Liver (tissue), 9 donors: ENCODE measurements around the gene NUPR1. TPM values are rescaled to one million over a fixed set of nuclear protein-coding genes. Genes with fewer than 3 reads are reported as not detected.

Source experiments
- DNase-seq: peaks from one replicate; pipeline ENCODE4 v3.0.0-alpha.2; 2017; ENCODE audit warnings: low spot score
- H3K27ac ChIP-seq, 2 donors: one replicate each; pipeline ENCODE4 v1.7.0; 2013; ENCODE audit warnings: inconsistent platforms in 2 of 2, low read length in 2 of 2, control low read depth in 1 of 2, low read depth in 1 of 2, mild to moderate bottlenecking in 1 of 2
- H3K27me3 ChIP-seq, 4 donors: one replicate each; pipeline versions ENCODE4 v1.6.1 to v1.7.0; 2013; ENCODE audit warnings: low read length in 3 of 4, inconsistent platforms in 1 of 4, mild to moderate bottlenecking in 1 of 4, moderate library complexity in 1 of 4; ENCODE audit not compliant: control insufficient read depth in 4 of 4, insufficient read depth in 4 of 4
- H3K36me3 ChIP-seq, 4 donors: one replicate each; pipeline versions ENCODE4 v1.6.1 to v1.7.0; 2013; ENCODE audit warnings: low read length in 3 of 4, mild to moderate bottlenecking in 3 of 4, low read depth in 1 of 4, moderate library complexity in 1 of 4; ENCODE audit not compliant: control insufficient read depth in 4 of 4, insufficient read depth in 3 of 4
- H3K4me1 ChIP-seq, 4 donors: one replicate each; pipeline versions ENCODE4 v1.6.1 to v1.7.0; 2013; ENCODE audit warnings: low read length in 3 of 4, mild to moderate bottlenecking in 3 of 4, moderate library complexity in 1 of 4; ENCODE audit not compliant: control insufficient read depth in 4 of 4, insufficient read depth in 4 of 4
- H3K4me3 ChIP-seq, 3 donors: one replicate each; pipeline versions ENCODE4 v1.6.1 to v1.7.0; 2013; ENCODE audit warnings: low read length in 3 of 3, control low read depth in 1 of 3, low read depth in 1 of 3, mild to moderate bottlenecking in 1 of 3
- H3K9ac ChIP-seq, 2 donors: one replicate each; pipeline ENCODE4 v1.7.0; 2013; ENCODE audit warnings: low read length in 2 of 2, mild to moderate bottlenecking in 2 of 2, moderate library complexity in 2 of 2, control low read depth in 1 of 2, low read depth in 1 of 2
- H3K9me3 ChIP-seq, 4 donors: one replicate each; pipeline versions ENCODE4 v1.6.1 to v1.7.0; 2013; ENCODE audit warnings: low read length in 3 of 4; ENCODE audit not compliant: control insufficient read depth in 4 of 4
- EGR1 ChIP-seq, 2 donors: IDR thresholded peaks; 2 replicates each; pipeline ENCODE4 v1.6.1; 2016 to 2018; ENCODE audit warnings: antibody characterized with exemption in 2 of 2, low read depth in 2 of 2
- FOXA1 ChIP-seq: IDR thresholded peaks from 2 replicates; pipeline ENCODE4 v1.6.1; 2016; ENCODE audit warnings: antibody characterized with exemption
- FOXA2 ChIP-seq: IDR thresholded peaks from 2 replicates; pipeline ENCODE4 v1.6.1; 2016; ENCODE audit warnings: antibody characterized with exemption
- GABPA ChIP-seq, 2 donors: IDR thresholded peaks in 1 of 2; conservative IDR thresholded peaks in 1 of 2; 2 replicates each; pipeline ENCODE4 v1.6.1; 2016; ENCODE audit warnings: antibody characterized with exemption in 2 of 2, mild to moderate bottlenecking in 1 of 2, moderate library complexity in 1 of 2
- HNF4A ChIP-seq, 2 donors: conservative IDR thresholded peaks; 2 replicates each; pipeline ENCODE4 v1.6.1; 2016; ENCODE audit warnings: antibody characterized with exemption in 2 of 2, mild to moderate bottlenecking in 2 of 2
- HNF4G ChIP-seq: IDR thresholded peaks from 2 replicates; pipeline ENCODE4 v1.6.1; 2016; ENCODE audit warnings: antibody characterized with exemption
- JUND ChIP-seq, 2 donors: IDR thresholded peaks; 2 replicates each; pipeline ENCODE4 v1.6.1; 2016; ENCODE audit warnings: antibody characterized with exemption in 2 of 2
- NR2F2 ChIP-seq: IDR thresholded peaks from 2 replicates; pipeline ENCODE4 v1.6.1; 2016; ENCODE audit warnings: antibody characterized with exemption
- RAD21 ChIP-seq, 2 donors: IDR thresholded peaks; 2 replicates each; pipeline ENCODE4 v1.6.1; 2016; ENCODE audit warnings: antibody characterized with exemption in 2 of 2, mild to moderate bottlenecking in 2 of 2
- RXRA ChIP-seq, 2 donors: IDR thresholded peaks; 2 replicates each; pipeline ENCODE4 v1.6.1; 2017 to 2018; ENCODE audit warnings: antibody characterized with exemption in 2 of 2, mild to moderate bottlenecking in 1 of 2
- SP1 ChIP-seq: IDR thresholded peaks from 2 replicates; pipeline ENCODE4 v1.6.1; 2018; ENCODE audit warnings: antibody characterized with exemption, mild to moderate bottlenecking
- TAF1 ChIP-seq: conservative IDR thresholded peaks from 2 replicates; pipeline ENCODE4 v1.6.1; 2016; ENCODE audit warnings: antibody characterized with exemption, mild to moderate bottlenecking
- YY1 ChIP-seq: IDR thresholded peaks from 2 replicates; pipeline ENCODE4 v1.6.1; 2016; ENCODE audit warnings: antibody characterized with exemption, mild to moderate bottlenecking
- WGBS: extraction: QIAGEN DNeasy Blood & Tissue Kit; methylation state at CpG from one replicate; pipeline ENCODE4 v1.1.7; 2013; 5-methylcytosine and 5-hydroxymethylcytosine counted together
- polyA plus RNA-seq, 2 donors: library from polyadenylated mRNA; stranded (reverse) in 1 of 2; unstranded in 1 of 2; fragments of 200-250 nt in 1 of 2; fragments of >200 nt in 1 of 2; fragmentation: Nextera tagmentation in 1 of 2; extraction: Ambion mirVana in 1 of 2; gene quantifications; one replicate each; pipeline versions ENCODE4 v1.2.1 to v1.2.3, GENCODE V29; 2013 to 2015
- total RNA-seq, 2 donors: library from RNA; depleted of rRNA; stranded (reverse); fragments of >200 nt; gene quantifications; one replicate each; pipeline ENCODE4 v1.2.3, GENCODE V29; 2014
- TF ChIP-seq, protein P1 (sequence below): IDR thresholded peaks from 2 replicates; pipeline ENCODE4 v1.6.1; 2016; ENCODE audit warnings: antibody characterized with exemption
- TF ChIP-seq, protein P2 (sequence below): IDR thresholded peaks from 2 replicates; pipeline ENCODE4 v1.6.1; 2016; ENCODE audit warnings: antibody characterized with exemption
- TF ChIP-seq, protein P3 (sequence below): IDR thresholded peaks from 2 replicates; pipeline ENCODE4 v1.6.1; 2016; ENCODE audit warnings: antibody characterized with exemption
- TF ChIP-seq, protein P4 (sequence below): fragments of 150-350 bp; IDR thresholded peaks from 2 replicates; pipeline ENCODE4 v1.5.1; 2017; ENCODE audit warnings: improper control_type of control experiment, low read depth, low read length; ENCODE audit not compliant: missing input control
- TF ChIP-seq, protein P5 (sequence below): IDR thresholded peaks from 2 replicates; pipeline ENCODE4 v1.6.1; 2016; ENCODE audit warnings: antibody characterized with exemption, mild to moderate bottlenecking
- donor health status: healthy.
- donor health status: healthy.
- donor health status: healthy.
- donor health status: healthy.
- donor health status: healthy.

NUPR1 gene
- total and polyA plus RNA-seq, 4 donors, result 10.9 to 305 (median 62.6) TPM

DNA sequence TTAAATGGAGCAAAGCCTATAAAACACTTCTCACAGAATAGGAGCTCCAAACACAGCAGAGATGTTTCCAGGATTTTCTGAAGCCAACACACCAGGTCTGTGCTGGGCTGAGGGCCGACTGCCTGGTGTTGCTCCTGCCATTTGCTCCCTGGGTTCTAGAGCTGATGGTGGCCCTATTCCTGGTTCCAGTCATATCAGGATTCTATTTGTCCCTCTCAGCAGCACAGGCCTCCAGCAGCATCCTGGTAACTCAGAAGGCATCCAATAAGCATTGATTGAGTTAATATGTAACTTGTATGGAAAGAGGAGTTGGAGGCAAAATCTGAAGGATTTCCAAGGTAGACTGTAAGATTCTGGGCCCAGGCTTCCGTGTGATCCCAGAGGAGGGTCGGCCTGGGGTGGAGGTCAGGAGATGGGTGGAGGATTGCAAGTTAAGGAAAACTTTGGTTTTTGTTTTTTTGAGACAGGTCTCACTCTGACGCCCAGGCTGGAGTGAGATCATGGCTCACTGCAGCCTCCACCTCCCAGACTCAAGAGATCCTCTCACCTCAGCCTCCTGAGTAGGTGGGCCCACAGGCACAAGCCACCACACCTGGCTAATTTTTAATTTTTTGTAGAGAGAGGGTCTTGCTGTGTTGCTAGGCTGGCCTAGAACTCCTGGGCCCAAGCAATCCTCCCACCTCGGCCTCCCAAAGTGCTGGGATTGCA, 5.7 kb downstream of the NUPR1 start:
- Histone ChIP-seq H3K27ac (peak overlapping the region; percentile 58 to 80), H3K4me1 (peaks cover 14 to 61% (median 39%) of the 10 kb centered on the region in 4 donors), H3K9ac (no peak overlapping the region), H3K27me3 (no peaks in the 10 kb centered on the region), H3K4me3 (no peak overlapping the region), H3K9me3 (no peaks in the 10 kb centered on the region), H3K36me3 (peaks cover 0 to 2% (median 0%) of the 10 kb centered on the region in 4 donors)
- DNase-seq, result no peak
- TF ChIP-seq JUND (IDR thresholded peaks at IDR 0.05) (no peak), HNF4A (conservative IDR thresholded peaks at IDR 0.05) (peak in 1 of 2 donors; percentile 8), TAF1 (peak; percentile 22)
- TF ChIP-seq, protein P1, sequence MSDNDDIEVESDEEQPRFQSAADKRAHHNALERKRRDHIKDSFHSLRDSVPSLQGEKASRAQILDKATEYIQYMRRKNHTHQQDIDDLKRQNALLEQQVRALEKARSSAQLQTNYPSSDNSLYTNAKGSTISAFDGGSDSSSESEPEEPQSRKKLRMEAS, result no peak
- 44% methylated on average over 5 of the region's 5 CpGs for WGBS

DNA sequence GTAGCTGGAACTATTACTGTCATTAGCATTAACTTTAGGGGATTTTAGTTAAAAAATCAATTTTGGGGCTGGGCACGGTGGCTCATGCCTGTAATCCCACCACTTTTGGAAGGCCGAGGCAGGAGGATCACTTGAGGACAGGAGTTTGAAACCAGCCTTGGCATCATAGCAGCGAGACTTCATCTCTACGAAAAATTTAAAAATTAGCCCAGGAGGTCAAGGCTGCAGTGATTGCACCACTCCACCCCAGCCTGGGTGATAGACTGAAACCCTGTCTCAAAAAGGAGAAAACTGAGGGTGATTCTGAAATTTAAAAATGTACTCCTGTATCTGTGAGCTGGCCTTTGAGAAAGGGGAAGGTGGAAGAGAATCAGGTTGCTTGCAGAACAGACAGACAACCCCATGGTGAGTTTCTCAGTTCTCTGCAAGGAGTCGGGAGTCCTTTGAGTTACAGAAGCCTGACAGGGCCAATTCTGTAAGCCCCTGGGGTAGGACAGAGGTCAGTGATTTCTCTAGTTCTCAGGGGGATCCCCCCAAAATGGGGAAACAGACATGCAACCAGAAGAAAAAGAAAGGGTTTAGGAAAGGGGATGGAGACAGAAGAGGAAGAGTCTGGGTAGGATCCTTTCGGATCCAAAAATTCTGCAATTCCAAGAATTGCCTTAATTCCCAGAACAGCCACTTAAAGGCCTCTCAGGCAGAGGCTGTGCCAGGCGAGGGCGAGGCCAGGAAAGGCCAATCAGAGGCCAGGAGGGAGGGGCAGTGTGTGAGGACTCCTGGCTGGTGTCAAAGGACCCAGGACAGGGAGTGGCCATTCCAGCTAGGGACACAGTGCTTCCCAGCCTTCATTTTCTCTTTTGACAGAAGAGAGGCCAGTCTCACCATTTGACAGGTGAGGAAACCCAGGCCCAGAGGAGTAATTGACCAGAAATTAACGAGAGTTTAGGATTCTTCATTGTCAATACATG, 6.7 kb downstream of the NUPR1 start:
- H3K27ac ChIP-seq, result peak overlapping the region; percentile 58 to 80
- peaks cover 13 to 56% (median 39%) of the 10 kb centered on the region in 4 donors for H3K4me1 ChIP-seq
- H3K36me3 ChIP-seq, result no peaks in the 10 kb centered on the region
- peak; percentile 60 for DNase-seq
- TF ChIP-seq, protein P2, sequence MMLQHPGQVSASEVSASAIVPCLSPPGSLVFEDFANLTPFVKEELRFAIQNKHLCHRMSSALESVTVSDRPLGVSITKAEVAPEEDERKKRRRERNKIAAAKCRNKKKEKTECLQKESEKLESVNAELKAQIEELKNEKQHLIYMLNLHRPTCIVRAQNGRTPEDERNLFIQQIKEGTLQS, result no peak
- TF ChIP-seq YY1 (peak; percentile 90), FOXA2 (no peak), JUND (IDR thresholded peaks at IDR 0.05) (peak in 1 of 2 donors; percentile 20), GABPA (IDR thresholded peaks at IDR 0.05 in 1 of 2, conservative IDR thresholded peaks at IDR 0.05 in 1 of 2) (no peak), SP1 (peak; percentile 82), HNF4G (no peak), HNF4A (conservative IDR thresholded peaks at IDR 0.05) (peak; percentile 63), NR2F2 (peak; percentile 68), FOXA1 (no peak), RAD21 (IDR thresholded peaks at IDR 0.05) (peak; percentile 6 to 38), TAF1 (no peak), RXRA (IDR thresholded peaks at IDR 0.05) (peak; percentile 80 to 83), EGR1 (IDR thresholded peaks at IDR 0.05; ENCODE audit: low read depth in 2 of 2) (no peak)
- TF ChIP-seq, protein P3, sequence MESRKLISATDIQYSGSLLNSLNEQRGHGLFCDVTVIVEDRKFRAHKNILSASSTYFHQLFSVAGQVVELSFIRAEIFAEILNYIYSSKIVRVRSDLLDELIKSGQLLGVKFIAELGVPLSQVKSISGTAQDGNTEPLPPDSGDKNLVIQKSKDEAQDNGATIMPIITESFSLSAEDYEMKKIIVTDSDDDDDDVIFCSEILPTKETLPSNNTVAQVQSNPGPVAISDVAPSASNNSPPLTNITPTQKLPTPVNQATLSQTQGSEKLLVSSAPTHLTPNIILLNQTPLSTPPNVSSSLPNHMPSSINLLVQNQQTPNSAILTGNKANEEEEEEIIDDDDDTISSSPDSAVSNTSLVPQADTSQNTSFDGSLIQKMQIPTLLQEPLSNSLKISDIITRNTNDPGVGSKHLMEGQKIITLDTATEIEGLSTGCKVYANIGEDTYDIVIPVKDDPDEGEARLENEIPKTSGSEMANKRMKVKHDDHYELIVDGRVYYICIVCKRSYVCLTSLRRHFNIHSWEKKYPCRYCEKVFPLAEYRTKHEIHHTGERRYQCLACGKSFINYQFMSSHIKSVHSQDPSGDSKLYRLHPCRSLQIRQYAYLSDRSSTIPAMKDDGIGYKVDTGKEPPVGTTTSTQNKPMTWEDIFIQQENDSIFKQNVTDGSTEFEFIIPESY, result peak; percentile 8
- TF ChIP-seq, protein P1, result no peak
- TF ChIP-seq, protein P4, sequence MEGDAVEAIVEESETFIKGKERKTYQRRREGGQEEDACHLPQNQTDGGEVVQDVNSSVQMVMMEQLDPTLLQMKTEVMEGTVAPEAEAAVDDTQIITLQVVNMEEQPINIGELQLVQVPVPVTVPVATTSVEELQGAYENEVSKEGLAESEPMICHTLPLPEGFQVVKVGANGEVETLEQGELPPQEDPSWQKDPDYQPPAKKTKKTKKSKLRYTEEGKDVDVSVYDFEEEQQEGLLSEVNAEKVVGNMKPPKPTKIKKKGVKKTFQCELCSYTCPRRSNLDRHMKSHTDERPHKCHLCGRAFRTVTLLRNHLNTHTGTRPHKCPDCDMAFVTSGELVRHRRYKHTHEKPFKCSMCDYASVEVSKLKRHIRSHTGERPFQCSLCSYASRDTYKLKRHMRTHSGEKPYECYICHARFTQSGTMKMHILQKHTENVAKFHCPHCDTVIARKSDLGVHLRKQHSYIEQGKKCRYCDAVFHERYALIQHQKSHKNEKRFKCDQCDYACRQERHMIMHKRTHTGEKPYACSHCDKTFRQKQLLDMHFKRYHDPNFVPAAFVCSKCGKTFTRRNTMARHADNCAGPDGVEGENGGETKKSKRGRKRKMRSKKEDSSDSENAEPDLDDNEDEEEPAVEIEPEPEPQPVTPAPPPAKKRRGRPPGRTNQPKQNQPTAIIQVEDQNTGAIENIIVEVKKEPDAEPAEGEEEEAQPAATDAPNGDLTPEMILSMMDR, result no peak
- TF ChIP-seq, protein P5, sequence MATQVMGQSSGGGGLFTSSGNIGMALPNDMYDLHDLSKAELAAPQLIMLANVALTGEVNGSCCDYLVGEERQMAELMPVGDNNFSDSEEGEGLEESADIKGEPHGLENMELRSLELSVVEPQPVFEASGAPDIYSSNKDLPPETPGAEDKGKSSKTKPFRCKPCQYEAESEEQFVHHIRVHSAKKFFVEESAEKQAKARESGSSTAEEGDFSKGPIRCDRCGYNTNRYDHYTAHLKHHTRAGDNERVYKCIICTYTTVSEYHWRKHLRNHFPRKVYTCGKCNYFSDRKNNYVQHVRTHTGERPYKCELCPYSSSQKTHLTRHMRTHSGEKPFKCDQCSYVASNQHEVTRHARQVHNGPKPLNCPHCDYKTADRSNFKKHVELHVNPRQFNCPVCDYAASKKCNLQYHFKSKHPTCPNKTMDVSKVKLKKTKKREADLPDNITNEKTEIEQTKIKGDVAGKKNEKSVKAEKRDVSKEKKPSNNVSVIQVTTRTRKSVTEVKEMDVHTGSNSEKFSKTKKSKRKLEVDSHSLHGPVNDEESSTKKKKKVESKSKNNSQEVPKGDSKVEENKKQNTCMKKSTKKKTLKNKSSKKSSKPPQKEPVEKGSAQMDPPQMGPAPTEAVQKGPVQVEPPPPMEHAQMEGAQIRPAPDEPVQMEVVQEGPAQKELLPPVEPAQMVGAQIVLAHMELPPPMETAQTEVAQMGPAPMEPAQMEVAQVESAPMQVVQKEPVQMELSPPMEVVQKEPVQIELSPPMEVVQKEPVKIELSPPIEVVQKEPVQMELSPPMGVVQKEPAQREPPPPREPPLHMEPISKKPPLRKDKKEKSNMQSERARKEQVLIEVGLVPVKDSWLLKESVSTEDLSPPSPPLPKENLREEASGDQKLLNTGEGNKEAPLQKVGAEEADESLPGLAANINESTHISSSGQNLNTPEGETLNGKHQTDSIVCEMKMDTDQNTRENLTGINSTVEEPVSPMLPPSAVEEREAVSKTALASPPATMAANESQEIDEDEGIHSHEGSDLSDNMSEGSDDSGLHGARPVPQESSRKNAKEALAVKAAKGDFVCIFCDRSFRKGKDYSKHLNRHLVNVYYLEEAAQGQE, result peak; percentile 60
- 31% methylated on average over 9 of the region's 9 CpGs for WGBS
- H3K9ac ChIP-seq, result peak overlapping the region in 1 of 2 donors; percentile 48
- no peaks in the 10 kb centered on the region for H3K27me3 ChIP-seq
- no peaks in the 10 kb centered on the region for H3K9me3 ChIP-seq
- H3K4me3 ChIP-seq, result no peak overlapping the region
